Measurements from ENCODE around the gene GNB3.

The GNB3 gene

GRCh38 chr12:6839482-6840201 lies 1.1 kb upstream of the GNB3 start:
- DNase-seq, result no peak

GRCh38 chr12:6840330-6840729 lies 395 bp upstream of the GNB3 start:
- no peak for DNase-seq

DNA sequence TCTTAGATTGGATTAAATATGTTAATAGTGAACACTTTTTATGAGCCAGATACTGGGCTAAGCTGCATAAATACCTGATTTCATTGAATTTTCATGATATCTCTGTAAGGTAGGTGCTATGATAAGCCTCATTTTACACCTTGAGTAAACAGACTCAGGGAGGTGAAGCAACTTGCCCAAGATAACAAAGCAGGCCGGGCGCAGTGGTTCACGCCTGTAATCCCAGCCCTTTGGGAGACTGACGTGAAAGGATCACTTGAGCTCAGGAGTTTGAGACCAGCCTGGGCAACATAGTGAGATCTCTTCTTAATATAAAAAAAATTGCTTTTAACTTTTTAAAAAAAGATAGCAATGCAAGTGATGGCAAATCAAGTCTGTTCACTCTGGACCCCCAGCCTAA lies 1.4 kb downstream of the GNB3 start:
- no peak for DNase-seq

GRCh38 chr12:6843118-6843902 lies 2.6 kb downstream of the GNB3 start:
- DNase-seq, result no peak

- no peak for DNase-seq
These were observed 4.7 kb downstream of the GNB3 start for GRCh38 chr12:6845395-6845794.

DNA sequence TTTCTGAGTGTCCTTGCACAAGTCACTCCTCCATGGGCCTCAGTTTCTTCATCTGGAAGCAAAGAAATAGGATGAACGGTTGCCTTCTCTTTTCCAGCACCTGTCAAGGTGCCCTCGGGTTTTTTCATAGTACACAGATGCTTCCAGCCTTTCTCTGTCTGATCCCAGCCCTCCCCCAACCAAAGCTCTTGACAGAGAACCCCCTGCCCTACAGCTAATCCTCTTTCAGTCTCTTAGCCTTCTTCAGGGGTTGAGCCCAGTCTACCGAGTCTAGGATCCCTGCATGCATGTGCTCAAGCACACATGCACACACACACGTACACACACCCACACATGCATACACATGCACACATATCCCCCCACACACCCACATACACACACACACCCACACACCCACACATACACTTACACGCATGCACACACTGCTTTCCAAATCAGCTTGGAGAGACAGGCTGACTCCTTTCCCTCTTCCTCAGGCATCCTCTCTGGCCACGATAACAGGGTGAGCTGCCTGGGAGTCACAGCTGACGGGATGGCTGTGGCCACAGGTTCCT lies 5.7 kb downstream of the GNB3 start:
- peak in 1 of 3 donors; percentile 35 for DNase-seq

GRCh38 chr12:6847676-6848075 lies 7.0 kb downstream of the GNB3 start:
- no peak for DNase-seq

DNA sequence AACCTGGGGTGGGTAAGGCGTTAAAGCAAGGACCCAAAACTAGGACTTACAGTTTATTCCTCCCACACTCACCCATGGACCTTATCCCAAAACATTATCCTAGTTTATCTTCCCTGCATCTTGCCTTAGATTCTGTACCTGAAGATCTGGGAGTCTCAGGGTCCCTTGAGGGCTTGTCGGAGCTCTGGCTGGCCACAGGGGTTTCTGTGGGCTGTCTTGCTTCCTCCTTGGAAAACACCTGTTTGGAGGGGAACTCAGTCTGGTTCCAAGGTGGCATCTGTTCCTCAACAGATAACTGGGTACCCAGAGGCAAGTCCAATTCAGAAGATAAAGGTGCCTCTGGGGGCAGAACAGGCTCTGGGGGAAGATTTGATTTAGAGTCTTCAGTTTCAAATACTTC lies 8.7 kb downstream of the GNB3 start:
- DNase-seq, result no peak

- no peak for DNase-seq
These were observed 9.3 kb downstream of the GNB3 start for GRCh38 chr12:6849976-6850560.

DNA sequence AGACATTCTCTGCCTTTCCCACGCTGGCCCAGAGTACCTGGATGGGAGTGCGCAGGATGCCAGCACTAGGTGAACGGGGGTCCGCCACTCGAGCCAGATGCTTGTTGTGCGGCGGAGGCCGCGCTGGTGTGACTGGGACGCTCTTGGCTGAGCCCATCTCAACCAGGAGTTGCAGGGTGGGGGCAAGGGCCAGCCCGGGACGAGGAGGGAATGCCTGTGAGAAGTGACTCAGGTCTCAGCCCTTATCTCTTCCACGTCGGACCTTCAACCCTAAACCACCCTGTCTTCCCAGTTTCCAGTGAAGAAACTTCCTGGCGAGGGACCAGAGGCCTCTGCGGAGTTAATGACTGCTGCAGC lies 10.0 kb downstream of the GNB3 start:
- no peak for DNase-seq

DNA sequence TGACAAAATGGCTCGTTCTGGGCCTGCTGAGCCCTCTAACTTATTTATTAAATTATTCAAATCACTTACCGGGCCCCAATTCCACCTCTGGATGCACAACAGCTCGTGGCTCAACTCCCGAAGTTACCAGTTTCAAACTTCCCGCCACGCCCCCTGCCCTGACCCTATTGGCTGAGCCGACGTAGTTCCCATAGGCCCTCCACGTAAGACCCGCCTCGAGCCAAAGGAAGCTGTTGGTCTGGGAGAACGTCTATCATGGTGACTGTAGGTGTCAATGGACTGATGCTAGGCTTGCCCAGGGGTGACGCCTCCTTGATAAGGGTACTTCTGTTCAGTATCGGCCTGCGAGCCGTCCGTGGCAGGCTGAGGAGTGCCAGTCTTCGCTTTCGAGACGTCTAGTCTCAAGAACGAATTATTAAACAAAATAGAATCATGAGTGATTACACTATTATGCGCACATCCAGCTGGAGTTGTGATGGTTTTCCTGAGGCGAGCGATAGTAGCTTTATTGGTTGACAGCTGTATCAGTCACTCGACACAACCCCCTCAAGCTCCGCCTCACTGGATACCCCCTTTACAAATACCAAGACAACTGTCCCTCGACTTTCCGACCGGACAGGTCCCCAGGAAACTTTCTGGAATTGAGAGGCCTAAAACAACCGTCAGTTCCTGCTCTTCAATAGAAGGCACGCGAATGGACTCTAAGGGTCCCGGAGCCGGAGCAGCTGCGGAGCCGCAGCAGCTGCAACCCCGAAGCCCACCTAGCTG lies 10.6 kb downstream of the GNB3 start, which contains the start of gene CDCA3:
TSS of gene CDCA3 (minus strand) at position 134 of the 768 bp plus-strand sequence. CDS start 334 bp downstream, outside the sequence.
- DNase-seq, result peak; percentile 96 to 98 (median 97)

- peak; percentile 99 to 100 (median 100) for DNase-seq
These were observed 11.4 kb downstream of the GNB3 start, which contains the start of gene USP5 for GRCh38 chr12:6851921-6852650. Gene USP5 (plus strand): TSS chr12:6852150. CDS start chr12:6852180, 30 bp downstream.

DNA sequence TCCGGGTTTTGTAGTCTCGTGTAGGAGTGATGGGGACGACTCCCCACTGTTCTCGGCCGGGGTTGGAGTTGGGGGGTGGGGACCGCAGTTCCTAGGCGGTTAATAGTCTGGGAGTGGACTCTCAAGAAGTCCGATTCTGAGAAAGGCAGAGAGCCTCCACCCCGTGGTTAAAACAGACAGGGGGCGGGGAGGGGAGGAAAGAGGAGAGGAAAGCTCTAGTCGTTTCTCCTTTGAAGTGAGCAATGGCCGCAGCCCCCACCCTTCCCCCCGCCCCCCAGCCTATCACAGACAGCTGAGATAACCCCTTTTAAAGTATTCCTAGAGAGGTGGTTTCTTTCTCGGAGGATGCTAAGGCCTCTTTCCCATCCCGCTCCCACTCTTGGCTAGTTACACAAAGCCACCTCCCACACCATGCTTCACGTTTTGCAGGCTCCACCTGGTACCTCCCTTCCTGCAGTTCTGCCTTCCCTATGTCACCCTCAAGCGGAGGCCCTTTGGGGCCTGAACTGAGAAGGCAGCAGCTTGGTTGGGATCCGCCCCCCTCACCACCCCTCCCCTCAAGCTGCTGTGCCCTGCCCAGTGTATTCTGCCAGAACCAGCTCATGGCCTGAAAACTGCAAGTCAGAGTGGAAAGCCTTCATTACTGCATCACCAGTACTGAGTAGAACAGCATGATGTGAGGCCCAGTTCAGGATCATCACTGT lies 12.1 kb downstream of the GNB3 start:
- no peak for DNase-seq

DNA sequence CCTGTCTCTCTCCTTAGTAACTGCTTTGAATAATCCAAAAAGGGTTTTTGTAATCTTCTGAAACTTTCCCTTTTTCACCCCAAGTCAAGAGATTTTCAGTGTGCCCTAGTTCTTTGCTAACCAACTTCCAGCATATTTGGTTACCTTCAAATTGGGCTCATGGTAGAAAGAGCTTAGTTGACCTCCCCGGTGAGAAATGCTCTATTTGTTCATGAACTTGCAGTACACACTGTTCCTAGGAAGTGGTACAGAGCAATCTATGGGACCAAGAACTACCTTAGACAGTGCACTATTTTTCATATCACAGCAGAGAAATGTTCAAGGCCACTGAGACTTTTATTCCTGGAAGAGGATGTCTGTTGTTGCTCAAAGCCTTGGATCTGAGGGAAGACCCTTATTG lies 12.9 kb downstream of the GNB3 start:
- DNase-seq, result no peak

DNA sequence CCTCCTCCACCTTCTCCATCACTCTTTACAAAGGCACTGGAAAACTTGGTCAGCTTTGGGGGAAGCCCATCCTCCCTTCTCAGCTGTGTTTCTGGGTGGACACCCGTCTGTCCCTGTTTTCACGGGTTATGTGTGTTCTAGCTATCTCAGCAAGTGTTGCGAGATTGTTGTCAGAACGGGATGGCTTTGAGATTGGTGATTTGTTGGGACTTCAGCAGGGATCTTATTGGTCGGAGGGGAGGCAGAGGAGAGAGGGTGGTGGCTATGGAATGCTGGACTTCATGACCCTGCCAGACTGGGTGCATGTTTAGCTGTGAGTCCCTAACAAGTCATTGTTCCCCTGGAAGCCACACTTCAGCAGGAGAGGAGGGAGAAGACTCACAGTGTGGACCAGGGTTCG lies 13.3 kb downstream of the GNB3 start:
- no peak for DNase-seq

GRCh38 chr12:6855322-6855721 lies 14.6 kb downstream of the GNB3 start:
- no peak for DNase-seq

- no peak for DNase-seq
These were observed 18.1 kb downstream of the GNB3 start for GRCh38 chr12:6858799-6859198.

DNA sequence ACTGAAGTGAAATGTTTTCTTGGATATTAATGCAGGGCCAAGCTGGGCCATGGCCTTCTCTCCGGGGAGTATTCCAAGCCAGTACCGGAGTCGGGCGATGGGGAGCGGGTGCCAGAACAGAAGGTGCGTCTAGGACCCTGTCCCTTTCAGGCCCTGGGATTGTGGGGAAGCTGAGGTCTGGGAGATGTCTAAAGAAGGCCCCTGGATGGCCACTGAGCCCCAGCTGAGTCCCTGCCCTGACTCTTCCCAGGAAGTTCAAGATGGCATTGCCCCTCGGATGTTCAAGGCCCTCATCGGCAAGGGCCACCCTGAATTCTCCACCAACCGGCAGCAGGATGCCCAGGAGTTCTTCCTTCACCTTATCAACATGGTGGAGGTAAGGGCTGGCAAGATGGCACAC lies 19.4 kb downstream of the GNB3 start:
- no peak for DNase-seq

DNA sequence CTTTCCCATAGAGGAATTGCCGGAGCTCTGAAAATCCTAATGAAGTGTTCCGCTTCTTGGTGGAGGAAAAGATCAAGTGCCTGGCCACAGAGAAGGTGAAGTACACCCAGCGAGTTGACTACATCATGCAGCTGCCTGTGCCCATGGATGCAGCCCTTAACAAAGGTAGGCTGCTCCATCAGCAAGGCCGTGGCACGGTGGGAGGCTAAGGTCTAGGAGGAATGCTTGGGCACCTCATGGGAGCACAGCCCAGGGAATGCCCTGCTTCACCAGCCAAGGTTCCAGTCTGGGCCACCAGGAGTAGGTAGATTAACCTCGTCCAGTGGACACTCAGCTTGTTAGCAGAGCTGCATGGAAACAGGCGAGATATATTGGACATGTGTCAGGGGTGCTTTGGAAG lies 20.2 kb downstream of the GNB3 start:
- no peak for DNase-seq

DNA sequence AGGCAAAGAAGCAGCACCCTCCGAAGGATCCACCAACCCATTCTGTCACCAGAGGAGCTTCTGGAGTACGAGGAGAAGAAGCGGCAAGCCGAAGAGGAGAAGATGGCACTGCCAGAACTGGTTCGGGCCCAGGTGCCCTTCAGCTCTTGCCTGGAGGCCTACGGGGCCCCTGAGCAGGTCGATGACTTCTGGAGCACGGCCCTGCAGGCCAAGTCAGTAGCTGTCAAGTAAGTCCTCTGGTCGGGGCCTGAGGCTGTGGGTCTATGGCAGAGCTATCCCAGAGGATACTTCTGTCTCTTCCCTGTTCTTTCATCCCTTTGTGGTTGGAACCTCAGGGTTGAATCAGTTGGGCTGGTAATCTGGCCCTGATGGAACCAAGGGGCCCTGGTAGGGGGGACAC lies 20.7 kb downstream of the GNB3 start:
- no peak for DNase-seq

- DNase-seq, result no peak
These were observed 22.3 kb downstream of the GNB3 start for GRCh38 chr12:6863033-6863432.
